Liver (tissue), 3 donors: ENCODE measurements around the gene SCART1.

Experiments used
- ATF3 ChIP-seq: IDR thresholded peaks from 2 replicates; pipeline ENCODE4 v1.6.1; 2016; ENCODE audit warnings: antibody characterized with exemption
- CTCF ChIP-seq: fragments of 150-350 bp; IDR thresholded peaks from 2 replicates; pipeline ENCODE4 v1.5.1; 2017; ENCODE audit warnings: improper control_type of control experiment, low read depth, low read length; ENCODE audit not compliant: missing input control
- EGR1 ChIP-seq, 2 donors: IDR thresholded peaks; 2 replicates each; pipeline ENCODE4 v1.6.1; 2016 to 2018; ENCODE audit warnings: antibody characterized with exemption in 2 of 2, low read depth in 2 of 2
- FOXA1 ChIP-seq: IDR thresholded peaks from 2 replicates; pipeline ENCODE4 v1.6.1; 2016; ENCODE audit warnings: antibody characterized with exemption
- GABPA ChIP-seq, 2 donors: IDR thresholded peaks in 1 of 2; conservative IDR thresholded peaks in 1 of 2; 2 replicates each; pipeline ENCODE4 v1.6.1; 2016; ENCODE audit warnings: antibody characterized with exemption in 2 of 2, mild to moderate bottlenecking in 1 of 2, moderate library complexity in 1 of 2
- JUND ChIP-seq, 2 donors: IDR thresholded peaks; 2 replicates each; pipeline ENCODE4 v1.6.1; 2016; ENCODE audit warnings: antibody characterized with exemption in 2 of 2
- RAD21 ChIP-seq, 2 donors: IDR thresholded peaks; 2 replicates each; pipeline ENCODE4 v1.6.1; 2016; ENCODE audit warnings: antibody characterized with exemption in 2 of 2, mild to moderate bottlenecking in 2 of 2
- REST ChIP-seq: IDR thresholded peaks from 2 replicates; pipeline ENCODE4 v1.6.1; 2016; ENCODE audit warnings: antibody characterized with exemption, mild to moderate bottlenecking
- RXRA ChIP-seq, 2 donors: IDR thresholded peaks; 2 replicates each; pipeline ENCODE4 v1.6.1; 2017 to 2018; ENCODE audit warnings: antibody characterized with exemption in 2 of 2, mild to moderate bottlenecking in 1 of 2
- SP1 ChIP-seq: IDR thresholded peaks from 2 replicates; pipeline ENCODE4 v1.6.1; 2018; ENCODE audit warnings: antibody characterized with exemption, mild to moderate bottlenecking
- TAF1 ChIP-seq: conservative IDR thresholded peaks from 2 replicates; pipeline ENCODE4 v1.6.1; 2016; ENCODE audit warnings: antibody characterized with exemption, mild to moderate bottlenecking
- YY1 ChIP-seq: IDR thresholded peaks from 2 replicates; pipeline ENCODE4 v1.6.1; 2016; ENCODE audit warnings: antibody characterized with exemption, mild to moderate bottlenecking
- ZBTB33 ChIP-seq: IDR thresholded peaks from 2 replicates; pipeline ENCODE4 v1.6.1; 2016; ENCODE audit warnings: antibody characterized with exemption
- donor health status: healthy.
- donor health status: healthy.

DNA sequence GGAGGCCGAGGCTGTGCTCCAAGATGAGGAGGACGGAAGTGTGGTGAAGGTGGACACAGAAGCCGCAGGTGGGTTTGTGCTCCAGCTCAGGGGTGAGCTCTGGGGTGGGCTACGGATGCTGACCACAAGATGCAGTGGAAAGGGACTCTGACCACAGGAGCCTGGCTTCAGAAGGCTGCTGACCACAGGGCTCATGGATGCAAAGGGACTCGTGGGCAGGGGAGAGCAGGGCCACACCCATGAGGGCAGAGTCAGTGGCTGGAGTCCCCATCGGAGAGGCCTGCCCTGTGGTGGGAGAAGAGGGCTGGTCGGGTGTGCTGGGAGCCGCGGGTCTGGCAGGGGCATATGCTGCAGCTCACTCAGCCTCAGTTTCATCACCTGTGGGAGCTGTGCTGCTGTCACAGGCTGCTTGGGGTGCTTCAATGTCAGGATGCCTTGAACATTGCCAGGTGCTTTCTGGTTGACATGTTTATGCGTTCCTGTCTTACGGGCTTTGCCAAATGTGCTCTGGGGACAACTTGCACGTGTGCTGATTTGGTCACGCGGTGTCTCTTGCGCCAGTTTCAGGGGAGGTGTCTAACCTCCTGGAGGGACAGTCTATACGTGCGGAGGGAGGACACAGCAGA, 13.7 kb downstream of the SCART1 start:
- no peak for TF ChIP-seq CTCF
- TF ChIP-seq REST, result no peak
- TF ChIP-seq TAF1, result no peak
- no peak for TF ChIP-seq EGR1 (IDR thresholded peaks at IDR 0.05; ENCODE audit: low read depth in 2 of 2)
- TF ChIP-seq FOXA1, result no peak
- TF ChIP-seq JUND (IDR thresholded peaks at IDR 0.05), result no peak
- TF ChIP-seq RAD21 (IDR thresholded peaks at IDR 0.05), result no peak
- TF ChIP-seq SP1, result no peak
- TF ChIP-seq RXRA (IDR thresholded peaks at IDR 0.05), result no peak
- TF ChIP-seq YY1, result no peak
- TF ChIP-seq ZBTB33, result no peak
- TF ChIP-seq ATF3, result no peak
- TF ChIP-seq GABPA (IDR thresholded peaks at IDR 0.05 in 1 of 2, conservative IDR thresholded peaks at IDR 0.05 in 1 of 2), result no peak
